H1 (cell line): ENCODE results near the gene IGFALS. TPM values are rescaled to one million over a fixed set of nuclear protein-coding genes. Genes with fewer than 3 reads are reported as not detected.

Experiments
- CTCF ChIA-PET: fragments of 300-600 bp; sonication (Branson Sonifier 250); formaldehyde crosslinking; loops from one replicate; lab custom pipeline; 2021; ENCODE audit not compliant: partially characterized antibody; lab: Charles Lee
- POLR2A ChIA-PET: fragments of 300-600 bp; sonication (Branson Sonifier 250); formaldehyde crosslinking; loops from one replicate; lab custom pipeline; 2021; ENCODE audit warnings: inconsistent platforms; ENCODE audit not compliant: partially characterized antibody; lab: Charles Lee
- DNase-seq, 2 experiments: peaks; one replicate each; pipeline versions ENCODE4 v3.0.0 to v3.0.0-alpha.2; 2010 to 2022; ENCODE audit warnings: low spot score in 2 of 2, low read depth in 1 of 2, mixed read lengths in 1 of 2
- FAIRE-seq: peaks from 2 replicates; lab custom pipeline; 2011; peaks lifted over from hg19 to GRCh38; lab: Jason Lieb, UNC
- H2AFZ ChIP-seq: 2 replicates; pipeline ENCODE4 v1.8.1; 2012; ENCODE audit warnings: low read length, inconsistent platforms
- H2AK5ac ChIP-seq: 2 replicates; pipeline ENCODE4 v1.6.1; 2013; ENCODE audit warnings: low read depth, low read length
- H2BK120ac ChIP-seq: replicated peaks from 2 replicates; pipeline ENCODE3; 2013; ENCODE audit warnings: low read depth, low read length, inconsistent platforms
- H2BK12ac ChIP-seq: 2 replicates; pipeline ENCODE4 v1.6.1; 2013; ENCODE audit warnings: low read depth, low read length
- H2BK15ac ChIP-seq: 2 replicates; pipeline ENCODE4 v1.6.1; 2013; ENCODE audit warnings: low read length
- H2BK20ac ChIP-seq: 2 replicates; pipeline ENCODE4 v1.6.1; 2013; ENCODE audit warnings: low read length
- H2BK5ac ChIP-seq: 2 replicates; pipeline ENCODE4 v1.6.1; 2013; ENCODE audit warnings: low read depth, low read length
- H3K14ac ChIP-seq: 2 replicates; pipeline ENCODE4 v1.6.1; 2013; ENCODE audit warnings: inconsistent platforms; ENCODE audit not compliant: insufficient read length
- H3K18ac ChIP-seq: 2 replicates; pipeline ENCODE4 v1.6.1; 2013; ENCODE audit warnings: low read length; ENCODE audit errors: extremely low read depth
- H3K23ac ChIP-seq: 2 replicates; pipeline ENCODE4 v1.6.1; 2013; ENCODE audit warnings: inconsistent platforms; ENCODE audit not compliant: insufficient read length
- H3K23me2 ChIP-seq: 2 replicates; pipeline ENCODE4 v1.6.1; 2013; ENCODE audit warnings: low read depth, low read length
- H3K27ac ChIP-seq: 2 replicates; pipeline ENCODE4 v1.6.1; 2011; ENCODE audit warnings: low read depth, low read length, inconsistent platforms
- H3K27me3 ChIP-seq, 4 experiments: replicated peaks in 1 of 4; 1 replicate in 1 of 4; 2 replicates in 3 of 4; pipeline versions ENCODE4 v1.6.1 to v1.8.1; 2011 to 2013; ENCODE audit warnings: low read length in 3 of 4, mild to moderate bottlenecking in 3 of 4, inconsistent platforms in 2 of 4, mixed read lengths in 2 of 4, moderate library complexity in 1 of 4; ENCODE audit not compliant: control insufficient read depth in 3 of 4, insufficient read depth in 3 of 4; ENCODE audit errors: extremely low read depth in 1 of 4
- H3K36me3 ChIP-seq, 4 experiments: 2 replicates each; pipeline versions ENCODE4 v1.6.1 to v1.8.1; 2011 to 2013; ENCODE audit warnings: mild to moderate bottlenecking in 4 of 4, low read length in 3 of 4, moderate library complexity in 2 of 4, control low read depth in 1 of 4, inconsistent platforms in 1 of 4; ENCODE audit not compliant: insufficient read depth in 4 of 4, control insufficient read depth in 2 of 4
- H3K4ac ChIP-seq: replicated peaks from 2 replicates; pipeline ENCODE3; 2013; ENCODE audit warnings: low read length, low read depth, mixed read lengths, inconsistent platforms; ENCODE audit not compliant: insufficient read length
- H3K4me1 ChIP-seq, 4 experiments: replicated peaks in 1 of 4; 1 replicate in 1 of 4; 2 replicates in 3 of 4; pipeline versions ENCODE4 v1.6.1 to v1.8.1; 2011 to 2013; ENCODE audit warnings: low read length in 3 of 4, inconsistent platforms in 2 of 4, mixed read lengths in 1 of 4; ENCODE audit not compliant: insufficient read depth in 4 of 4, control insufficient read depth in 3 of 4
- H3K4me2 ChIP-seq, 2 experiments: 2 replicates each; pipeline versions ENCODE4 v1.6.1 to v1.8.1; 2011 to 2013; ENCODE audit warnings: low read depth in 2 of 2, low read length in 2 of 2, control low read depth in 1 of 2, inconsistent platforms in 1 of 2, mild to moderate bottlenecking in 1 of 2; ENCODE audit not compliant: insufficient read depth in 1 of 2
- H3K4me3 ChIP-seq, 4 experiments: fragments of 200-600, 300-600 bp in 1 of 4; sonication (generic), shearing (Covaris generic), sonication (Bioruptor Twin) in 1 of 4; 2 replicates each; pipeline versions ENCODE4 v1.5.1 to v1.8.1; 2011 to 2016; ENCODE audit warnings: low read length in 4 of 4, low read depth in 3 of 4, control low read depth in 2 of 4, inconsistent platforms in 2 of 4, mild to moderate bottlenecking in 2 of 4, mixed read lengths in 1 of 4, moderate library complexity in 1 of 4; ENCODE audit not compliant: insufficient read depth in 2 of 4; ENCODE audit errors: extremely low read depth in 1 of 4
- H3K56ac ChIP-seq: replicated peaks from 2 replicates; pipeline ENCODE3; 2013; ENCODE audit warnings: low read depth, mild to moderate bottlenecking, mixed read lengths, low read length, inconsistent platforms; ENCODE audit not compliant: insufficient read length
- H3K79me1 ChIP-seq: 2 replicates; pipeline ENCODE4 v1.6.1; 2013; ENCODE audit warnings: low read depth, low read length, control low read depth
- H3K79me2 ChIP-seq, 2 experiments: 2 replicates each; pipeline versions ENCODE4 v1.6.1 to v1.8.1; 2012 to 2013; ENCODE audit warnings: low read length in 2 of 2, mild to moderate bottlenecking in 2 of 2, inconsistent platforms in 1 of 2; ENCODE audit not compliant: insufficient read depth in 2 of 2, control insufficient read depth in 1 of 2
- H3K9ac ChIP-seq, 4 experiments: replicated peaks in 1 of 4; 1 replicate in 1 of 4; 2 replicates in 3 of 4; pipeline versions ENCODE4 v1.6.1 to v1.8.1; 2011 to 2013; ENCODE audit warnings: low read depth in 3 of 4, low read length in 3 of 4, control low read depth in 2 of 4, mild to moderate bottlenecking in 2 of 4, moderate library complexity in 2 of 4, inconsistent platforms in 1 of 4; ENCODE audit errors: extremely low read depth in 1 of 4
- H3K9me3 ChIP-seq, 2 experiments: 2 replicates each; pipeline versions ENCODE4 v1.6.1 to v1.8.1; 2012 to 2013; ENCODE audit warnings: mild to moderate bottlenecking in 2 of 2, moderate library complexity in 2 of 2, control low read depth in 1 of 2, inconsistent platforms in 1 of 2, low read depth in 1 of 2, low read length in 1 of 2, mixed read lengths in 1 of 2; ENCODE audit not compliant: insufficient read depth in 2 of 2
- H4K20me1 ChIP-seq, 2 experiments: replicated peaks in 1 of 2; 2 replicates each; pipeline versions ENCODE3 to v1.8.1; 2011 to 2013; ENCODE audit warnings: inconsistent platforms in 2 of 2, low read length in 2 of 2, mild to moderate bottlenecking in 1 of 2; ENCODE audit not compliant: insufficient read depth in 2 of 2, control insufficient read depth in 1 of 2
- H4K5ac ChIP-seq: 2 replicates; pipeline ENCODE4 v1.6.1; 2013; ENCODE audit warnings: low read length, low read depth, mixed read lengths, inconsistent platforms; ENCODE audit not compliant: insufficient read length
- H4K8ac ChIP-seq: 2 replicates; pipeline ENCODE4 v1.8.0; 2013; ENCODE audit warnings: mild to moderate bottlenecking, moderate library complexity, low read length, inconsistent platforms; ENCODE audit not compliant: insufficient read depth; ENCODE audit errors: extremely low read depth
- H4K91ac ChIP-seq: replicated peaks from 2 replicates; pipeline ENCODE3; 2013; ENCODE audit warnings: low read length, mixed read lengths, inconsistent platforms; ENCODE audit not compliant: insufficient read length
- BACH1 ChIP-seq: IDR thresholded peaks from 2 replicates; pipeline ENCODE4 v1.6.1; 2012; ENCODE audit warnings: low read length, improper control_type of control experiment
- EGR1 ChIP-seq: IDR thresholded peaks from 2 replicates; pipeline ENCODE4 v1.6.1; 2011; ENCODE audit warnings: low read depth, low read length, borderline replicate concordance
- JUND ChIP-seq: IDR thresholded peaks from 2 replicates; pipeline ENCODE4 v1.6.1; 2011; ENCODE audit warnings: mild to moderate bottlenecking, improper control_type of control experiment, low read length
- POLR2AphosphoS5 ChIP-seq: IDR thresholded peaks from 2 replicates; pipeline ENCODE4 v1.6.1; 2011; ENCODE audit warnings: low read depth, low read length
- POU5F1 ChIP-seq: IDR thresholded peaks from 2 replicates; pipeline ENCODE4 v1.6.1; 2011; ENCODE audit warnings: low read depth, mild to moderate bottlenecking, low read length, moderate library complexity
- WGBS, 2 experiments: shearing (Covaris generic) in 1 of 2; methylation state at CpG; one replicate each; pipeline versions ENCODE4 v1.1.6 to v1.1.7; 2013 to 2015; ENCODE audit warnings: low lambda C conversion rate in 2 of 2, mixed read lengths in 2 of 2, inconsistent platforms in 1 of 2, low coverage in 1 of 2, missing lambda C conversion rate in 1 of 2; ENCODE audit not compliant: insufficient replicate concordance in 2 of 2, insufficient coverage in 1 of 2, insufficient read length in 1 of 2; ENCODE audit errors: extremely low coverage in 1 of 2, missing lambda C conversion rate in 1 of 2; 5-methylcytosine and 5-hydroxymethylcytosine counted together
- polyA plus RNA-seq, 7 experiments: library from polyadenylated mRNA; depleted of rRNA in 3 of 7; stranded (reverse) in 5 of 7; unstranded in 2 of 7; fragments of >200 nt in 5 of 7; fragments of 200-250 nt in 2 of 7; gene quantifications; 1 replicate in 5 of 7; 2 replicates in 1 of 7; 4 replicates in 1 of 7; pipeline versions ENCODE4 v1.2.1 to v1.2.3, GENCODE V29; 2011 to 2013; ENCODE audit warnings: missing spikeins in 2 of 7, mixed read lengths in 2 of 7
- total RNA-seq: library from RNA; stranded (reverse); fragmentation: NEBNext Ultra II Directional; extraction: Animal tissue kit (Norgen Biotek cat#: 25700); gene quantifications from 2 replicates; pipeline ENCODE4 v1.2.1, GENCODE V29; 2021

Gene IGFALS
- total and polyA plus RNA-seq, 2 of the 8 experiments (the other 6 are each of a cell fraction or from before 2014, with no cell fraction given) = not detected

- H2AK5ac ChIP-seq = no peak overlapping the region
- peaks cover 0 to 44% (median 2%) of the 10 kb centered on the region in 4 experiments; a peak in 4 of 8 replicates for H3K36me3 ChIP-seq
- no peak overlapping the region for H3K23ac ChIP-seq
- H3K9me3 ChIP-seq = no peaks in the 10 kb centered on the region
- H3K14ac ChIP-seq = no peak overlapping the region
- H2AFZ ChIP-seq = no peak overlapping the region
- no peak overlapping the region for H4K5ac ChIP-seq
- no peaks in the 10 kb centered on the region for H3K23me2 ChIP-seq
- 93% methylated on average over 14 of the region's 25 CpGs; no CpG with 5 or more reads in 1 of the 2 experiments for WGBS, 2 experiments
- H3K27ac ChIP-seq = no peak overlapping the region
- peaks cover 17 to 18% of the 10 kb centered on the region in 2 experiments for H4K20me1 ChIP-seq
- H4K91ac ChIP-seq = no peak overlapping the region
- FAIRE-seq (no peak), DNase-seq (no peak)
- no peak for TF ChIP-seq POU5F1
- TF ChIP-seq POLR2AphosphoS5 = no peak
- no peak for TF ChIP-seq BACH1
- TF ChIP-seq EGR1 = no peak
- TF ChIP-seq JUND = no peak
- H2BK120ac ChIP-seq = no peak overlapping the region
- H3K9ac ChIP-seq = no peak overlapping the region
- no peak overlapping the region for H3K4me3 ChIP-seq
- H3K79me1 ChIP-seq = peaks cover 9% of the 10 kb centered on the region; the same call in 1 of the 2 replicates
- H3K4me2 ChIP-seq = no peak overlapping the region
- H2BK20ac ChIP-seq = no peak overlapping the region
- H4K8ac ChIP-seq = no peak overlapping the region
- no peak overlapping the region for H3K18ac ChIP-seq
- no peak overlapping the region for H2BK5ac ChIP-seq
- ChIA-PET POLR2A (interaction anchor here (1.3 to 4.0 kb wide), 5 partner anchors 10 to 31 kb away, joined by 3 to 15 read pairs (median 4); partner anchors contain the start of genes EME2 and MRPS34), CTCF (no interaction called here)
- H2BK15ac ChIP-seq = no peak overlapping the region
- no peak overlapping the region for H3K56ac ChIP-seq
- no peak overlapping the region for H2BK12ac ChIP-seq
- no peak overlapping the region for H3K4ac ChIP-seq
- no peaks in the 10 kb centered on the region for H3K4me1 ChIP-seq
- no peaks in the 10 kb centered on the region for H3K27me3 ChIP-seq
- peaks cover 0 to 22% of the 10 kb centered on the region in 2 experiments; a peak in 3 of 4 replicates for H3K79me2 ChIP-seq
These were observed 3.9 kb downstream of the IGFALS start for GRCh38 chr16:1789643-1790045.
